ENCODE data around the gene LETM1. TPM values are rescaled to one million over a fixed set of nuclear protein-coding genes. Genes with fewer than 3 reads are reported as not detected.

LETM1 gene
- total and polyA plus RNA-seq, 2 of the 13 experiments (the other 11 are each of a cell fraction or from before 2014, with no cell fraction given), result 9.7 to 41.6 TPM

GRCh38 chr4:1768367-1769034, 87.5 kb downstream of the LETM1 start (continued):
- TF ChIP-seq ARID5B (CRISPR knock-in tag; IDR thresholded peaks at IDR 0.05) (peak; percentile 61), ZNF275 (CRISPR knock-in tag; IDR thresholded peaks at IDR 0.05; ENCODE audit: borderline replicate concordance) (peak; percentile 68; the same call in 1 of the 2 replicates), SOX6 (IDR thresholded peaks at IDR 0.05) (no peak), SOX6 (CRISPR knock-in tag; IDR thresholded peaks at IDR 0.05) (peak; percentile 40; the same call in 1 of the 2 replicates), GATAD2A (CRISPR knock-in tag; IDR thresholded peaks at IDR 0.05) (peak; percentile 41; the same call in 1 of the 2 replicates), DNMT1 (CRISPR knock-in tag; IDR thresholded peaks at IDR 0.05) (0 out of 2 replicates have a peak, but pooled peaks have one; percentile 6), ZNF142 (CRISPR knock-in tag; IDR thresholded peaks at IDR 0.05) (0 out of 2 replicates have a peak, but pooled peaks have one; percentile 36), ZNF563 (CRISPR knock-in tag; IDR thresholded peaks at IDR 0.05) (peak; percentile 90), ZFP41 (CRISPR knock-in tag; IDR thresholded peaks at IDR 0.05; ENCODE audit: borderline replicate concordance) (0 out of 2 replicates have a peak, but pooled peaks have one; percentile 17), GABPB1 (CRISPR knock-in tag; IDR thresholded peaks at IDR 0.05) (peak; percentile 47; the same call in 1 of the 2 replicates), MEF2D (CRISPR knock-in tag; IDR thresholded peaks at IDR 0.05) (no peak; the same call in 1 of the 2 replicates), ZFP91 (CRISPR knock-in tag; IDR thresholded peaks at IDR 0.05; ENCODE audit: borderline replicate concordance) (peak; percentile 72; the same call in 1 of the 2 replicates), AGO2 (optimal IDR thresholded peaks at IDR 0.05; ENCODE audit: low read depth, low read length) (peak; percentile 92), ZNF709 (CRISPR knock-in tag; IDR thresholded peaks at IDR 0.05) (peak; percentile 91; the same call in 1 of the 2 replicates), HNF4A (CRISPR knock-in tag; IDR thresholded peaks at IDR 0.05) (peak; percentile 22; the same call in 1 of the 2 replicates)
